HG03442 (cell line): Measurements from ENCODE around the gene PTGS1.
"Not testable (repeated sequence)": the region's sequence is repeated elsewhere in the genome, so short reads cannot be mapped to it uniquely, and the experiment has no call there.

Experiments used
- ATAC-seq: cut with Tn5 transposase; IDR thresholded peaks from one replicate; pipeline ENCODE4 v1.9.1; 2021; ENCODE audit warnings: mild to moderate bottlenecking, moderate library complexity; ENCODE audit not compliant: unreplicated experiment

The PTGS1 gene

GRCh38 chr9:122370869-122371755 lies at the start of gene PTGS1:
Gene PTGS1, plus strand, starts transcription at chr9:122371024. Its CDS starts 61 bp downstream, at chr9:122371085.
- peak; percentile 44 for ATAC-seq

- ATAC-seq = no peak
These were observed 48.3 kb upstream of the PTGS1 start for GRCh38 chr9:122322553-122322952.

- not testable (repeated sequence) for ATAC-seq
These were observed 46.2 kb upstream of the PTGS1 start for GRCh38 chr9:122324665-122325064.

GRCh38 chr9:122325124-122325523 lies 45.7 kb upstream of the PTGS1 start:
- no peak for ATAC-seq

DNA sequence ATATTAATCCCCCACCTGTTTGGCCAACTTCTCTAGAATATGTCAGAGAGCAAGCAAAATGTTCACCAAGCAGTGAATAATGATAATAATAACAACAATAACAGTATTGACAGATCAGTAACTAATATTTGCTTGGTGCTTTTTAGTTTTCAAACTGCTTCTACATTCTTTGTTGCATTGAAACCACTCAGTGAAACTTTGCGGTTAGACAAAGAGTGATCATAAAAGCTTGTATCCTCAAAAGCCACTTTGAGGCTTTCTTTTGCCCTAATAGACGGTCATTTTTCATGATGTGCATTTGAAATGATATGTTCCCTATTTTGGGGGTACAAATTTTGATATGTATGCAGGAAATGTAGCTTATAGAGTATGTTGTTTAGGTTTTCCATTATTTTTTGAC lies 43.6 kb upstream of the PTGS1 start:
- ATAC-seq = no peak

DNA sequence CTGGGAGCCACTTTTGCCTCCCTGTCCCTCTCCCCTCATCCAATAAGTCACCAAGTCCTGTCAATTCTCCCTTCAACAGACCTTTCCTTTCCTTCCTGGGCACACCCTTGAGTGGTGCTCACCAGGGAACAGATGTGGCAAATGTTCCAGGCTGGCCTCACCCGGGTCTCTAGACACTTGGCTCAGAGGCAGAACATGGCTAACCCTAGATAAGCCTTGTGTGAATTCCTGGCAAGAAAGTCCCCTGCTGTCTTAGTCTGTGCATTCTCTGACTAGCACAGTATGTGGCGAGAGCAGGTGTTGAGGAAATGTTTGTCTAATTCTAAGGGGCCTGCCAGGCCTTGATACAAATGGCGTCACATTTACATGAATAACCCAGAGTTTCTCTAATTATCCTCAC lies 41.2 kb upstream of the PTGS1 start:
- ATAC-seq = no peak

GRCh38 chr9:122330466-122330865 lies 40.4 kb upstream of the PTGS1 start:
- not testable (repeated sequence) for ATAC-seq

GRCh38 chr9:122331523-122331927 lies 39.3 kb upstream of the PTGS1 start:
- no peak for ATAC-seq

GRCh38 chr9:122332083-122332482 lies 38.7 kb upstream of the PTGS1 start:
- no peak for ATAC-seq

- ATAC-seq = no peak
These were observed 38.2 kb upstream of the PTGS1 start for GRCh38 chr9:122332644-122333043.

GRCh38 chr9:122333169-122333808 lies 37.5 kb upstream of the PTGS1 start:
- ATAC-seq = no peak

- ATAC-seq = no peak
These were observed 35.9 kb upstream of the PTGS1 start for GRCh38 chr9:122334916-122335315.

DNA sequence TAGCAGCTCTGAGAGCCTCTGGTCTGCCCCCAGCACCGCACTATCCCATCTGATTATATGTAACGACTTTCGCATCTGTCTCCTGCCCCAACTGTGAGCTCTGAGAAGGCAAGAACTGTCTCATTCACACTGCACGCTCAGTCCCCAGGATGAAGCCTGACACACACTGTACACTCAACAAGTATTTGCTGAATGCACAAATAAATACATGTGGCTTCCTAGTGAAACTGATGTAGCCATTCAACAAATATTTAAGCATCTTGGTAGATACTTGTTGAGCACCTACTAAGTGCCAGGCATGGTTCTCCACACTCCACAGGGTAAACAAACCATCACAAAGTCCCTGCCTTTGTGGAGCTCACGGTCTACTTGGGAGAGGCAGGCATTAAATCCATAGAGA lies 34.6 kb upstream of the PTGS1 start:
- ATAC-seq = no peak

DNA sequence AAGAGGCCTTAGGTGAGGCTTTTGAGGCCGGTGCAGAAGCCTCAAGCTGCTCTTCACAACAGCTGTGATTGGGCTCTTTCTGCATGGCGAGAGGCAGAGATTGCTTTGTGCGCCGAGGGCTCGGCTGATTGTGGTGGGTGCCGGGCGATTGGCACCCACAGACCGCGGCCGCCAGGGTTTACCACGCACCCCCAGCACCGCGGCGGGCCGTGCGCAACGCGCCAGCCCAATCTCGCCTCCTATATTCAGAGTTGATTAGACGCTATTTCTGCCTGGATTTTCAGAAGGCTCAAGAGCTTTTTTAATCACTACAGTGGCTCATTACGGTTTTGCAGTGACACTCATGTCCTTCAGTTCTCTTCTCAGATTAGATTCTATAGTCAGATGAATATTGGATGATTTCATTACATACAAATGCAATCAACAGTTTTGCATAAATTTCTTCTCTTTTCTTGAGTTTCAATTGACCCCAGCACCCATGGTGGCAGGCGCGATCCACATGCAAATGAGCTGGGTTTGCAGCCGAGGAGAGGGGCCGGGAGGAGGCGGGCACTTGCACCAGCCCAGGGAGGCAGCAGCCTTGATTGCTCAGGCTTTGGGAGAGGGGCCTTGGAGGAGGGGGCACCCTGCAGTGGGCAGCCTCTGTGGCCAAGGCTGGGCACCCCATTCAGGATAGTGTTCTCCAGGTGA lies 33.8 kb upstream of the PTGS1 start:
- no peak for ATAC-seq

DNA sequence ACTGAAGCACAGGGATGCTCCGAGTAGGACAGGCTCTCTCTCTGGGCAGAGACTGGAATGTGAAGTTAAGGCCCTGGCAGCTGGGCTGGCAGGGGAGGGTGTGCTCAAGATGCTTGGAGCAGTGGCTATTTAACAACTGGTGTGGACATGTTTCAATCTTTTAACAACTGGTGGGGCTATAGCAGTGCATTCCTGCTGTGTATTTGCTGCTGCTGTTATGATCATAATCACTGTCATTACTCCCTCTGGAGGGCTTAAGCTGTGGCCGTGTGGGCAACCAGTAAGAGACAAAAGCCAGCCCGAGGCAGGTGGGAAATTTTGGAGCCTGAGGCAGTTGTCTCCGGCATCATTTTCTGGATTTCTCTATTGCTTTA lies 33.3 kb upstream of the PTGS1 start:
- no peak for ATAC-seq

DNA sequence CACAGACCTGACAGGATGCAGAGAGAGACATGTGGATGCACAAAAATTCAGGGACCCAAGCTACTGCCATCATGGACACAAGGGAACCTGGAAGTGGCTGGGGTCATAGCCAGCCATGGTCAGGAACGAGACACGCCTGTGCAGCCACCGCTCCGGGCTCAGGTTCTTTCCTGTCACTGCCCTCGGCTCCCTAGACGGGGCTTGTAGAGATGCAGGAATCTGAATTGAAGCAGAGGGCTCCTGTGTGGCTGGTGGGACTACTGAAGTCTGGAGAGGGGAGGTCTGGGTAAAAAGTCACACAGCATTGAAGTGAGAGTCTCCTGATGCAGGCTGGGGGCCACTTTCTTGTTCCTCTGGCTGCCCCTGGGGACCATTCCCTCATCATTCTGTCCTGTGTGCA lies 32.3 kb upstream of the PTGS1 start:
- no peak for ATAC-seq

- no peak for ATAC-seq
These were observed 31.8 kb upstream of the PTGS1 start for GRCh38 chr9:122338994-122339393.

- ATAC-seq = no peak
These were observed 31.2 kb upstream of the PTGS1 start for GRCh38 chr9:122339579-122339978.

DNA sequence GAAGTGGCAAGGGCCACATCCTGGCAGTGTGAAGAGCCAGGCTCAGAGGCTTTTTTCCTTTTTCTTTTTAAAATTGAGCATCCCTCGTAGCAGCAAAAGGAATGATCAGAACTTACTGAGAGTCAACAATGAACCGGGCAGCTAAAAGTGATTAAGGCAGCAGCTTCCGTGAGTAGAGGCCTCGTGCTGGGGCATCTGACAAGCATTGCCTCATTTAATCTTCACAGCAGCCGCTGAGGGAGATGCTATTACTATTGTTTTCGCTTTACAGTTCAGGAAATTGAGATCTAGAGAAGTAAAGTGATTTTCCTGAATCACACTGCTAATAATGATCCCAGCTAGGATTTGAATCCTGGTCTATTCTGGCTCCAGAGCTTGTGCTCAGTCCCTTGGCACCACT lies 30.7 kb upstream of the PTGS1 start:
- ATAC-seq = no peak

GRCh38 chr9:122342323-122343050 lies 28.3 kb upstream of the PTGS1 start:
- ATAC-seq = no peak
